Measurements from ENCODE around the gene FRMD4A. TPM values are rescaled to one million over a fixed set of nuclear protein-coding genes. Genes with fewer than 3 reads are reported as not detected.

Gene FRMD4A
- total RNA-seq, 4 donors from 2014 or later, result 13.7 to 27.2 (median 19.6) TPM

- no peak for ATAC-seq
- H3K9me3 ChIP-seq, result no peaks in the 10 kb centered on the region
- no peak overlapping the region for H3K27ac ChIP-seq
- no peaks in the 10 kb centered on the region for H3K36me3 ChIP-seq
- peaks cover 3% of the 10 kb centered on the region for H3K27me3 ChIP-seq
- H3K4me1 ChIP-seq, result no peaks in the 10 kb centered on the region
- H3K4me3 ChIP-seq, result no peak overlapping the region
- 85 to 86% methylated on average over 4 to 5 of the region's 6 CpGs for WGBS, 2 donors (ENCODE audit: low coverage in 1 of 2)
- TF ChIP-seq POLR2AphosphoS5 (IDR thresholded peaks at IDR 0.05) (no peak), CTCF (IDR thresholded peaks at IDR 0.05) (no peak), POLR2A (IDR thresholded peaks at IDR 0.05) (no peak), EP300 (IDR thresholded peaks at IDR 0.05) (no peak)
Observed at GRCh38 chr10:14311206-14311957, 19.3 kb downstream of the FRMD4A start.

- H3K4me3 ChIP-seq, result no peak overlapping the region
- no peak for TF ChIP-seq CTCF (IDR thresholded peaks at IDR 0.05)
- no peak for TF ChIP-seq POLR2AphosphoS5 (IDR thresholded peaks at IDR 0.05)
- no peak for TF ChIP-seq POLR2A (IDR thresholded peaks at IDR 0.05)
- no peak for TF ChIP-seq EP300 (IDR thresholded peaks at IDR 0.05)
- WGBS, 2 donors (ENCODE audit: low coverage in 1 of 2), result 79 to 80% methylated on average over 6 to 10 of the region's 10 CpGs
- no peaks in the 10 kb centered on the region for H3K4me1 ChIP-seq
- H3K9me3 ChIP-seq, result no peaks in the 10 kb centered on the region
- no peak overlapping the region for H3K27ac ChIP-seq
- peaks cover 3% of the 10 kb centered on the region for H3K27me3 ChIP-seq
- no peaks in the 10 kb centered on the region for H3K36me3 ChIP-seq
- ATAC-seq, result no peak
Observed at GRCh38 chr10:14309593-14309992, 21.1 kb downstream of the FRMD4A start.

GRCh38 chr10:14306190-14306589, 24.5 kb downstream of the FRMD4A start:
- Histone ChIP-seq H3K9me3 (no peaks in the 10 kb centered on the region), H3K4me3 (no peak overlapping the region), H3K36me3 (no peaks in the 10 kb centered on the region), H3K27ac (no peak overlapping the region), H3K4me1 (no peaks in the 10 kb centered on the region), H3K27me3 (no peaks in the 10 kb centered on the region)
- 32 to 37% methylated on average over 4 to 5 of the region's 5 CpGs for WGBS, 2 donors (ENCODE audit: low coverage in 1 of 2)
- TF ChIP-seq POLR2AphosphoS5 (IDR thresholded peaks at IDR 0.05), result no peak
- TF ChIP-seq POLR2A (IDR thresholded peaks at IDR 0.05), result no peak
- TF ChIP-seq EP300 (IDR thresholded peaks at IDR 0.05), result no peak
- no peak for TF ChIP-seq CTCF (IDR thresholded peaks at IDR 0.05)
- no peak for ATAC-seq

- Histone ChIP-seq H3K4me3 (no peak overlapping the region), H3K27ac (no peak overlapping the region), H3K36me3 (no peaks in the 10 kb centered on the region), H3K27me3 (no peaks in the 10 kb centered on the region), H3K9me3 (no peaks in the 10 kb centered on the region), H3K4me1 (no peaks in the 10 kb centered on the region)
- no peak for TF ChIP-seq POLR2A (IDR thresholded peaks at IDR 0.05)
- no peak for TF ChIP-seq POLR2AphosphoS5 (IDR thresholded peaks at IDR 0.05)
- TF ChIP-seq EP300 (IDR thresholded peaks at IDR 0.05), result no peak
- no peak for TF ChIP-seq CTCF (IDR thresholded peaks at IDR 0.05)
- 54 to 81% methylated on average over 5 of the region's 5 CpGs for WGBS, 2 donors (ENCODE audit: low coverage in 1 of 2)
- ATAC-seq, result no peak
Observed at GRCh38 chr10:14304046-14304445, 26.7 kb downstream of the FRMD4A start.

- 55 to 83% methylated on average over 2 of the region's 2 CpGs for WGBS, 2 donors (ENCODE audit: low coverage in 1 of 2)
- ATAC-seq, result no peak
- TF ChIP-seq EP300 (IDR thresholded peaks at IDR 0.05) (no peak), CTCF (IDR thresholded peaks at IDR 0.05) (no peak), POLR2A (IDR thresholded peaks at IDR 0.05) (no peak), POLR2AphosphoS5 (IDR thresholded peaks at IDR 0.05) (no peak)
- no peaks in the 10 kb centered on the region for H3K36me3 ChIP-seq
- no peaks in the 10 kb centered on the region for H3K4me1 ChIP-seq
- no peaks in the 10 kb centered on the region for H3K27me3 ChIP-seq
- H3K4me3 ChIP-seq, result no peak overlapping the region
- no peak overlapping the region for H3K27ac ChIP-seq
- H3K9me3 ChIP-seq, result no peaks in the 10 kb centered on the region
Observed at GRCh38 chr10:14302035-14302434, 28.7 kb downstream of the FRMD4A start.
